ENCODE measurements around the gene STAB2. TPM values are rescaled to one million over a fixed set of nuclear protein-coding genes. Genes with fewer than 3 reads are reported as not detected.

Gene STAB2
- total RNA-seq, 4 donors from 2014 or later: not detected

- H3K27me3 ChIP-seq: peaks cover 0 to 2% (median 0%) of the 10 kb centered on the region in 3 donors
- no peaks in the 10 kb centered on the region for H3K9me3 ChIP-seq
- TF ChIP-seq POLR2A (IDR thresholded peaks at IDR 0.05): no peak
- no peak for TF ChIP-seq CTCF (IDR thresholded peaks at IDR 0.05 in 4 of 5, conservative IDR thresholded peaks at IDR 0.05 in 1 of 5)
- intact Hi-C loops (cut with DNase I; ENCODE audit: low total_unique reads) (loop anchor here (5.0 kb wide), 1 partner anchor 600 kb away; no protein-coding TSS in a partner anchor), in situ Hi-C loops (cut with MboI; ENCODE audit: low sequenced_read_pairs in 4 of 4) (loop anchor here in 2 of 4 donors (5.0 to 25.0 kb wide), 3 partner anchors 600 to 665 kb away; no protein-coding TSS in a partner anchor)
- no peaks in the 10 kb centered on the region for H3K36me3 ChIP-seq
- ATAC-seq (no peak), DNase-seq (no peak)
- H3K4me1 ChIP-seq: no peaks in the 10 kb centered on the region
- no peak overlapping the region for H3K27ac ChIP-seq
- H3K4me3 ChIP-seq: no peak overlapping the region
Observed at GRCh38 chr12:103546959-103547358, 40.1 kb upstream of the STAB2 start.

GRCh38 chr12:103547376-103547775 lies 39.7 kb upstream of the STAB2 start:
- H3K27me3 ChIP-seq: peaks cover 0 to 2% (median 0%) of the 10 kb centered on the region in 3 donors
- H3K9me3 ChIP-seq: no peaks in the 10 kb centered on the region
- ATAC-seq: no peak
- no peak overlapping the region for H3K4me3 ChIP-seq
- TF ChIP-seq POLR2A (IDR thresholded peaks at IDR 0.05): no peak
- no peak for TF ChIP-seq CTCF (IDR thresholded peaks at IDR 0.05 in 4 of 5, conservative IDR thresholded peaks at IDR 0.05 in 1 of 5)
- no peak overlapping the region for H3K27ac ChIP-seq
- intact Hi-C loops (cut with DNase I; ENCODE audit: low total_unique reads): loop anchor here (5.0 kb wide), 1 partner anchor 600 kb away; no protein-coding TSS in a partner anchor
- no peaks in the 10 kb centered on the region for H3K4me1 ChIP-seq
- H3K36me3 ChIP-seq: no peaks in the 10 kb centered on the region
- DNase-seq: no peak
- in situ Hi-C loops (cut with MboI; ENCODE audit: low sequenced_read_pairs in 4 of 4): loop anchor here in 2 of 4 donors (5.0 to 25.0 kb wide), 3 partner anchors 600 to 665 kb away; no protein-coding TSS in a partner anchor

- Histone ChIP-seq H3K4me3 (no peak overlapping the region), H3K27me3 (peaks cover 0 to 2% (median 0%) of the 10 kb centered on the region in 3 donors), H3K36me3 (no peaks in the 10 kb centered on the region), H3K4me1 (no peaks in the 10 kb centered on the region), H3K9me3 (no peaks in the 10 kb centered on the region), H3K27ac (no peak overlapping the region)
- in situ Hi-C loops (cut with MboI; ENCODE audit: low sequenced_read_pairs in 4 of 4) (loop anchor here in 2 of 4 donors (5.0 to 25.0 kb wide), 3 partner anchors 601 to 666 kb away; no protein-coding TSS in a partner anchor), intact Hi-C loops (cut with DNase I; ENCODE audit: low total_unique reads) (loop anchor here (2.0 to 5.0 kb wide), 2 partner anchors 601 to 665 kb away; no protein-coding TSS in a partner anchor)
- DNase-seq (no peak), ATAC-seq (no peak)
- TF ChIP-seq POLR2A (IDR thresholded peaks at IDR 0.05) (no peak), CTCF (IDR thresholded peaks at IDR 0.05 in 4 of 5, conservative IDR thresholded peaks at IDR 0.05 in 1 of 5) (no peak)
Observed at GRCh38 chr12:103547929-103548328, 39.1 kb upstream of the STAB2 start.

GRCh38 chr12:103548622-103549601 lies 38.2 kb upstream of the STAB2 start:
- in situ Hi-C loops (cut with MboI; ENCODE audit: low sequenced_read_pairs in 4 of 4): loop anchor here in 2 of 4 donors (5.0 to 25.0 kb wide), 3 partner anchors 602 to 667 kb away; no protein-coding TSS in a partner anchor
- peaks cover 0 to 2% (median 0%) of the 10 kb centered on the region in 3 donors for H3K27me3 ChIP-seq
- TF ChIP-seq POLR2A (IDR thresholded peaks at IDR 0.05) (no peak), CTCF (IDR thresholded peaks at IDR 0.05 in 4 of 5, conservative IDR thresholded peaks at IDR 0.05 in 1 of 5) (peak in 4 of 5 experiments; percentile 34 to 71 (median 54))
- intact Hi-C loops (cut with DNase I; ENCODE audit: low total_unique reads): loop anchor here (2.0 to 5.0 kb wide), 2 partner anchors 602 to 666 kb away; no protein-coding TSS in a partner anchor
- H3K4me3 ChIP-seq: no peak overlapping the region
- H3K27ac ChIP-seq: no peak overlapping the region
- DNase-seq (peak in 1 of 2 donors; percentile 17), ATAC-seq (no peak)
- H3K36me3 ChIP-seq: no peaks in the 10 kb centered on the region
- H3K9me3 ChIP-seq: no peaks in the 10 kb centered on the region
- H3K4me1 ChIP-seq: no peaks in the 10 kb centered on the region

All from gastrocnemius medialis (tissue), 4 donors.